Activated T-helper 1 cell treated with anti-CD3 and anti-CD28 coated beads, Interleukin-2, amount 50 U/mL, for 16 hours (primary cell): Measurements from ENCODE around the gene MAGIX.

ENCODE experiments used
- DNase-seq, 2 donors: peaks; one replicate each; pipeline ENCODE4 v3.0.0-alpha.2; 2020; ENCODE audit warnings: low read depth in 1 of 2, low spot score in 1 of 2

Gene MAGIX

DNA sequence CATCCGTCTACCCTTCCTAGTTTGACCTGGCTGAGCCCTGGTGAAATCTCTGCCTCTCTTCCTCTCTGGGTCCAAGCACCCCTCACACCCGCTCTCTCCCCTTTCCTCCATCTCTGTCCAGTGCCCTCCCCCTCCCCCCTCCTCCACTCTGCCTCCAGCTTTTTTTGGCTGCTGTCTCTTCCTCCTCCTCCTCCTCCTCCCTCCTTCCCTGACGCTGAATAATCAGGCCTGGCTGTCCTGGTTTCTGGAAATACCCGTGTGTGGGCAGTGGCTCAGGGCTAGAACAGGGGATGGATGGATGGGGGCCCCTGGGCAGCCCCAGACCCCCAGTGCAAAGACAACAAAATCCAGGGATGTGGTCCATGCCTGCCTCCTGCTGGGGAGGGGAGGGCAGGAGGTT is 42.2 kb downstream of the MAGIX start:
- DNase-seq, result no peak

DNA sequence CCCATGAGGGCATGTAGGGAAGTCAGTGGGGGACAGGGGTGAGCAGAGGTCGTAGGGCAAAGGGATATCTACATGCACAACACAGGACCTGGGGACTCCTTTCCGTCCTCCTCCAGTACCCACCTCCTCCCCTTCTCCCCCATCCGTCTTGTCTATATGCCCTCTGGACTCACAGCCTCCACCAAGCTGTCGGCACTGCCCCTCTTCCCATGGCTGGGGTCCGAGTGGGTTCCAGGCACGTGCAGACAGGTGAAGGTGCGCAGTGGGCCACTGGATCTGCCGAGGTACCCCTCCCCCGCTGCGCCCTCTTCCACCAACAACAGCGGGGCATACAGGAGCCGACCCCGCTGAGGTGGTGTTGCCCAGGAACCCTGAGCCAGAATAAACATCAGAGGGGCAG is 42.9 kb downstream of the MAGIX start:
- DNase-seq, result no peak

DNA sequence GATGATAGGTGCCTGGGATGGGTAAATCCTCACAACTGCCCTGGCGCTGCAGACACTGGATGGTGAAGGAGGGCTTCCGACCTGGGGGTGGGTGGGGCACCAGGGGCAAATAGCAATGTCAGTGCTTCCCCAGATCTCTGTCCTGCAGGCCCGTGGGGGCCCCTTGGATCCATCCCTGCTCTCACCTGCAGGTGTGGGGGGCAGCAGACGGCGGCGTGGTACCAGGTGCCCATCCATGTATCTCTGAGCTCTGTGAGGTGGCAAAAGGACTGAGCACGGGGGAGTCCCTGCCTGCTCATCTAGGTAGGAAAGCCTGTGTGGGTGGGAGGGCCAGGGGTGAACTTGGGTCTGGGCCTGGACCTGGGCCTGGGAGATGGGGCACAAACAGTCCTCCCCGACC is 44.0 kb downstream of the MAGIX start:
- no peak for DNase-seq

DNA sequence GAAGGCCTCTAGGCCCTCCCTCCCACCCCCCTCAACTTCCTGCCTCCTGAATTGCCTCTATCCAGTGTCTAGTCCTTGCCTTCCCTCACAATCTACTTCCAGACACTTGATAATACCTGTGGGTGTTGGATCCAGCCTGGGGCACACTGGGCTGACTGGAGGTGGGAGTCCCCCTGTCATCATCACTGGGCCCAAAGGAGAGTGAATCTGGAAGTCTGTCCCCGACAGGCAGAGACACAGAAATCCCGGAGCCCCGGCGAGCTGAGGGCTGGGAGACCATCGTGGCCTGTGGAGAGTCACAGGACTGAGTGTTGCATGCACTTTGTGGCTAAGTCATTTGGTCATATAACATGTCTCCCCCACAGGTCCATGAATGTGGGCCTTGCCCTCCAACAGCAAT is 45.8 kb downstream of the MAGIX start:
- DNase-seq, result no peak

DNA sequence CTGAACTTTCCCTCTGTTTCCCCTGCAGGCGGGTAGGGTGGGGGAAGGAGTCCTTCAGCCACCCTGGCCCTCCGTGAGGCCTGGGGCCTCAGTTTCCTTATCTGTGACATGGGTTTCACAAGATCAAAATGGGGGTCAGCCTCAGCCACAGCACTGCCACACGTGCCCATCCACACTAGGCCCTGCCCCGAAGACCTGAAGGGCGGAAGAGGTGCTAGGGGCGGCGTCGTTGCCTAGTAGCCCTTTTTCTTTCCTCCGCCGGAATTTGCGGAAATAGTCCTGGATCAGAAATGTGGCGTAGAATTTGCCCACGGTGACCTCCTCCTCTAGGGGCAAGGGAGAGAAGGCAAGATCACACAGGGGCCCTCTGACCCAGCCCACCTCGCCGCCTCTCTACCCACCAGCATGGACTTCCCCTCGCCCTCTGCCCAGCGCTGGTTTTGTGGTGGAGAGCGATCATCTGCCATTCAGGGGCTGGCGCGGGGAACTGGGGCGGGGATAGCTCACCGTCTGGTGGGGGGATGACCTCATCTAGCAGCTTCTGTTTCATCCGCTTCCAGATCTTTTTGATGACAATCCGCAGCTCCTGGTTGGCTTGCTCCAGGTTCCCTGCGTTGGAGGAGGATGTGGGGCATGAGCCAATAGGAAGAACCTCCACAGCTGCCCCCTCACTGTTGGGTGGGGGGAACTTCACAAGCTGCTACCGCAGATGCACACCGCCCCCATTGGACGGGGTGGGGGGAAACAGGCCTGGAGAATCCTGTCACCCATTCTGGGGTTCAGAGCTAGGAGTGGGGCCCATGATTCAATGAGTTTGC is 47.1 kb downstream of the MAGIX start:
- DNase-seq, result no peak

DNA sequence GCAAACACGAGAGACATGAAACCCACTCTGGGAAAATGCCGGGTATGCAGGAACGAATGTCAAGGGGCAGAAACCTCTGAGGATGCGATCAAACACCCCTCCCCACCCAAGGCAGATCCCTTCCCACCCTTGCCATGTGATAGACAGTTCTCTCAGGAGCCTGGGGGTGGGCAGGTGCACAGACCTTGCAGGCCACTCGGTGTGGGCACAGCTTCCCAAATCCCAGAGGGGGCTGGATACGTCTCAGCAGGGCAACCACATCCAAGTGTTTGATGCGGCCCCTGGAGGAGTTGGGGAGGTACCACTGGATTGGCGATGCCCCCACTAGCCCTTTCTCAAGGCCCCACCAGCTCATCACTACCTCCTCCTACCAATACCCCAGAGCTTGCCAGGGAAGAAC is 47.8 kb downstream of the MAGIX start:
- no peak for DNase-seq

DNA sequence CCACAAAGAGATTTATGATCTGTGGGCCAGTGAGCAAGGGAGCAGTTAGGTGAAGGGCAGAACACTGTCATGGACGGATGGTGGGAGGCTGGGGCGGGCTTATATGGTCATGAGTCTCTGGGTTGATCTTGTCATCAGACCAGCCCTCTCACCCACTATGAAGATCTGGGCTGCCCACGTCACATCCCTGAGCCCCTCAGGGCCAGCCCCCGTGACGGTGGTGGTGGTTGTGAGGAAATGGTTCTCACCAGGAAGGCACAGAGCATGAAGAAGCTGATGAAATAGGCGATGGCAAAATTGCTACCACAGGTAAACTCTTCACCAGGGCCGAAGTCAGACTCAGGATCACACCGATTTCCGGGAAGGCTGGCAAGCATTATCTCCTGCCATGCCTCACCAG is 48.5 kb downstream of the MAGIX start:
- no peak for DNase-seq

DNA sequence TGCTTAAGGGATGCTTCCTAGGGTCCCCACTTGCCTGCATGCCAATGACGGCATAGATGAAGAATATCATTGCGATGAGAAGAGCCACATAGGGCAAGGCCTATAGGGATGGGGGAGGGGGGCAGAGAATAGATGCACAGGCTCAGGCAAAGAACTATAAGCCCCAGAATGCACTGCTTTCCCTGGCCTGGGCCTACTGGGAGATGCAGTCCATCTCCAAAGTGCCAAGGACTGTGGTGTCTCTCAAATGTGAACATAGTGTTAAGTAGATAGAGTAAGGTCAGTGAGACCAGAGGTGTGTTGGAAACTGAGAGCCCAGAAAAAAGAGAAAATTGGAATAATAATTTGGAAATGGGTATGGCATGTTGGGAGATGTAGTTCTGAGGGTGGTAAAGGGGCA is 49.7 kb downstream of the MAGIX start:
- no peak for DNase-seq

DNA sequence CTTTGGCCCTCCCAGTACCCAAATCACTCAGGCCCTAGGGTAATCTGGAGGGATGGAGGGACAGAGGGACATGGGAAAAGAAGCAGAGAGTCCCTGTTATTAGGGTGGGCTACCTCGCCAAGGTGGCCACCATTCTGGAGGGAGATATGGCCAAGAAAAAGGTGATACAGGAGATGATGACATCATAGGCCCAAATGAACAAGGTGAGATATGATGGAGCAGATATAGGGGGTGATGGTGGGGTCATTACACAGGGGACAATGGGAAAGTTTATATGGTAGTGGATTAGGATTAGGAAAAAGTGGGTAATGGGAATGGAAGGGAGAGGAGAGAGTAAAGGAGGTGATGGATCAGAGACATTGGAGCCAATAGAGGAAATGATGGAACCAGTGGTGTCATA is 50.3 kb downstream of the MAGIX start:
- no peak for DNase-seq

DNA sequence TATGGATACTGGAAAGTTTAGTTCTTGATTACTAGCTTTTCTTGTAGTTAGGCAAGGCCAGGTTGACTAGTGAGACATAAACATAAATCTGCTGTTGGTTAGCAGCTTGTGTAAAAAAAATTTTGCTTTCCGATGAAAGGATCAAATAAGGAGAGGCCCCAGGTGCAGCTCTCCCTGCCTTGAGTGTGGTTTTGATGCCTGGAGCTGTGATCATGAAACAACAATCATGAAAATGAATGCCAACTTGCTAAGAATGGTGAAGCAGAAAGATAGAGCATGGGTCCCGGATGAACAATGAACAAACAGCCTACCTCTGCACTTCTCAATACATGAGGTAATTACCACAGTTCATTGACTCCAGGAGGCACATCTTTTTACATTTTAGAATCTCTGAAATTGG is 51.9 kb downstream of the MAGIX start:
- no peak for DNase-seq

DNA sequence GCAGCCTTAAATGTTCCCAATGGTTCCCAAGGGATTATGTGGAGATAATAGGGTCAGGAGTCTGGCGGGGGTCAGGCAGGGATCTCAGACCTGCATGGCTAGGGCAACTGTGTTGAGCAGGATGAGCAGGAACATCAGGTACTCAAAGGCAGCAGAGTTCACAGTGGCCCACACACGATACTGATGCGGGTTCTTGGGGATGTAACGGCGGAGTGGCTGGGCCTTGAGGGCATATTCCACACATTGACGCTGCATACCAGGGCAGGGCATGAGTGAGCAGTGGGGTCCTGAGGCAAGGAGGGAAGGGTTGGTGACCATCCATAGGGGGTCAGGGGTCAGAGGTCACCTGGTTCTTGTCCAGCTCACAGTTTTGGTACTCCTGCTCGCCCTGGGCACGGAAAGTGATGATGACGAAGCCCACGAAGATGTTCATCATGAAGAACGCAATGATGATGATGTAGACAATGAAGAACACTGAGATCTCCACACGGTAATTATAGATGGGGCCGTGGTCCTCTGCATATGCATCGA is 52.5 kb downstream of the MAGIX start:
- DNase-seq, result no peak
